H9 (cell line): ENCODE data around the gene FRAS1. TPM values are rescaled to one million over a fixed set of nuclear protein-coding genes. Genes with fewer than 3 reads are reported as not detected.

Source experiments
- DNase-seq: peaks from one replicate; pipeline ENCODE4 v3.0.0-alpha.2; 2017
- H2AFZ ChIP-seq: one replicate; pipeline ENCODE4 v1.6.1; 2013; ENCODE audit warnings: mild to moderate bottlenecking, low read length, control low read depth, moderate library complexity
- H2AK5ac ChIP-seq: 2 replicates; pipeline ENCODE4 v1.6.1; 2013; ENCODE audit warnings: low read length, control low read depth, mixed read lengths; ENCODE audit not compliant: insufficient read length
- H2BK120ac ChIP-seq: one replicate; pipeline ENCODE4 v1.6.1; 2013; ENCODE audit warnings: low read depth, mild to moderate bottlenecking, low read length, control low read depth, inconsistent platforms; ENCODE audit not compliant: poor library complexity, severe bottlenecking
- H2BK12ac ChIP-seq: 2 replicates; pipeline ENCODE4 v1.6.1; 2013; ENCODE audit warnings: low read length, control low read depth, mixed read lengths, low read depth; ENCODE audit not compliant: insufficient read length
- H2BK15ac ChIP-seq: 2 replicates; pipeline ENCODE4 v1.6.1; 2013; ENCODE audit warnings: low read depth, low read length, control low read depth
- H2BK20ac ChIP-seq: one replicate; pipeline ENCODE4 v1.6.1; 2013; ENCODE audit warnings: low read depth, mild to moderate bottlenecking, low read length, control low read depth, inconsistent platforms; ENCODE audit not compliant: poor library complexity, severe bottlenecking
- H2BK5ac ChIP-seq: 2 replicates; pipeline ENCODE4 v1.6.1; 2013; ENCODE audit warnings: low read length, control low read depth, mixed read lengths; ENCODE audit not compliant: insufficient read length
- H3K14ac ChIP-seq: 2 replicates; pipeline ENCODE4 v1.6.1; 2013; ENCODE audit warnings: low read length, control low read depth; ENCODE audit not compliant: insufficient read depth
- H3K18ac ChIP-seq: 2 replicates; pipeline ENCODE4 v1.6.1; 2013; ENCODE audit warnings: low read depth, mild to moderate bottlenecking, mixed read lengths, low read length, control low read depth; ENCODE audit not compliant: insufficient read length
- H3K23ac ChIP-seq: 2 replicates; pipeline ENCODE4 v1.6.1; 2013; ENCODE audit warnings: low read length, control low read depth, mixed read lengths, low read depth; ENCODE audit not compliant: insufficient read length
- H3K23me2 ChIP-seq: 2 replicates; pipeline ENCODE4 v1.6.1; 2013; ENCODE audit warnings: low read depth, mild to moderate bottlenecking, mixed read lengths, low read length, control low read depth; ENCODE audit not compliant: insufficient read length, poor library complexity, severe bottlenecking
- H3K27ac ChIP-seq: 2 replicates; pipeline ENCODE4 v1.5.1; 2013; ENCODE audit warnings: low read length, control low read depth, mixed read lengths, low read depth; ENCODE audit not compliant: insufficient read length
- H3K27me3 ChIP-seq: 2 replicates; pipeline ENCODE4 v1.6.1; 2013; ENCODE audit warnings: low read length, control low read depth, inconsistent platforms; ENCODE audit not compliant: insufficient read depth
- H3K4ac ChIP-seq: 2 replicates; pipeline ENCODE4 v1.6.1; 2013; ENCODE audit warnings: low read depth, mild to moderate bottlenecking, control low read depth, inconsistent platforms, low read length, moderate library complexity
- H3K4me1 ChIP-seq: 2 replicates; pipeline ENCODE4 v1.6.1; 2013; ENCODE audit warnings: low read length, control low read depth, inconsistent platforms; ENCODE audit not compliant: insufficient read depth
- H3K4me2 ChIP-seq: 2 replicates; pipeline ENCODE4 v1.6.1; 2013; ENCODE audit warnings: low read length, control low read depth, mixed read lengths; ENCODE audit not compliant: insufficient read length, insufficient read depth
- H3K56ac ChIP-seq: 2 replicates; pipeline ENCODE4 v1.6.1; 2013; ENCODE audit warnings: low read depth, mild to moderate bottlenecking, mixed read lengths, low read length, control low read depth; ENCODE audit not compliant: insufficient read length
- H3K79me1 ChIP-seq: 2 replicates; pipeline ENCODE4 v1.6.1; 2013; ENCODE audit warnings: low read depth, mild to moderate bottlenecking, moderate library complexity, low read length, control low read depth, inconsistent platforms; ENCODE audit not compliant: insufficient read depth, poor library complexity, severe bottlenecking
- H3K79me2 ChIP-seq: 2 replicates; pipeline ENCODE4 v1.6.1; 2013; ENCODE audit warnings: low read length, control low read depth, inconsistent platforms; ENCODE audit not compliant: insufficient read depth
- H3K9ac ChIP-seq: 2 replicates; pipeline ENCODE4 v1.6.1; 2013; ENCODE audit warnings: low read length, control low read depth, mixed read lengths; ENCODE audit not compliant: insufficient read length; ENCODE audit errors: extremely low read depth
- H3K9me3 ChIP-seq: one replicate; pipeline ENCODE4 v1.6.1; 2013; ENCODE audit warnings: low read depth, low read length, inconsistent platforms; ENCODE audit not compliant: control insufficient read depth
- H3T11ph ChIP-seq: one replicate; pipeline ENCODE4 v1.6.1; 2013; ENCODE audit warnings: mild to moderate bottlenecking, low read length, control low read depth, inconsistent platforms
- H4K20me1 ChIP-seq: one replicate; pipeline ENCODE4 v1.6.1; 2013; ENCODE audit not compliant: control insufficient read depth, insufficient read length, insufficient read depth
- H4K5ac ChIP-seq: 2 replicates; pipeline ENCODE4 v1.6.1; 2013; ENCODE audit warnings: low read depth, mild to moderate bottlenecking, mixed read lengths, low read length, control low read depth; ENCODE audit not compliant: insufficient read length
- H4K8ac ChIP-seq: replicated peaks from 2 replicates; pipeline ENCODE4 v1.6.1; 2013; ENCODE audit warnings: low read length, control low read depth, mixed read lengths, low read depth; ENCODE audit not compliant: insufficient read length
- H4K91ac ChIP-seq: 2 replicates; pipeline ENCODE4 v1.6.1; 2013; ENCODE audit warnings: low read depth, mild to moderate bottlenecking, moderate library complexity, mixed read lengths, low read length, control low read depth; ENCODE audit not compliant: insufficient read length
- H3K27ac Mint-ChIP-seq, 3 experiments: 2 replicates in 2 of 3; 3 replicates in 1 of 3; pipeline ENCODE4 v1.8.0; 2020 to 2021; ENCODE audit warnings: mixed read lengths in 3 of 3, mild to moderate bottlenecking in 1 of 3, moderate library complexity in 1 of 3
- H3K27me3 Mint-ChIP-seq: 2 replicates; pipeline ENCODE4 v1.8.0; 2021; ENCODE audit warnings: low read depth, mild to moderate bottlenecking, moderate library complexity, mixed read lengths
- H3K36me3 Mint-ChIP-seq, 3 experiments: 2 replicates in 2 of 3; 3 replicates in 1 of 3; pipeline ENCODE4 v1.8.0; 2020 to 2021; ENCODE audit warnings: low read depth in 3 of 3, mixed read lengths in 3 of 3; ENCODE audit not compliant: insufficient read depth in 1 of 3
- H3K4me1 Mint-ChIP-seq, 2 experiments: 2 replicates each; pipeline ENCODE4 v1.8.0; 2020; ENCODE audit warnings: mixed read lengths in 2 of 2
- H3K4me3 Mint-ChIP-seq, 2 experiments: 2 replicates in 1 of 2; 3 replicates in 1 of 2; pipeline ENCODE4 v1.8.0; 2020 to 2021; ENCODE audit warnings: mild to moderate bottlenecking in 2 of 2, mixed read lengths in 2 of 2, moderate library complexity in 1 of 2
- H3K9me3 Mint-ChIP-seq, 2 experiments: 2 replicates in 1 of 2; 3 replicates in 1 of 2; pipeline ENCODE4 v1.8.0; 2020; ENCODE audit warnings: mild to moderate bottlenecking in 2 of 2, mixed read lengths in 2 of 2, moderate library complexity in 1 of 2
- WGBS: extraction: QIAGEN DNeasy Blood & Tissue Kit; methylation state at CpG from one replicate; pipeline ENCODE4 v1.1.7; 2013; ENCODE audit warnings: missing lambda C conversion rate, low lambda C conversion rate, mixed read lengths; ENCODE audit not compliant: insufficient read length; ENCODE audit errors: extremely low coverage; 5-methylcytosine and 5-hydroxymethylcytosine counted together
- total RNA-seq: library from RNA; stranded (reverse); gene quantifications from 2 replicates; pipeline ENCODE4 v1.2.1, GENCODE V29; 2021
- TF ChIP-seq, protein P1 (sequence below): fragments of 200-600 bp; sonication (generic); conservative IDR thresholded peaks from 3 replicates; pipeline ENCODE4 v1.8.0; 2021; ENCODE audit warnings: antibody characterized with exemption, mild to moderate bottlenecking

Gene FRAS1
- total RNA-seq, 1 experiment from 2014 or later, result 58.5 TPM

DNA sequence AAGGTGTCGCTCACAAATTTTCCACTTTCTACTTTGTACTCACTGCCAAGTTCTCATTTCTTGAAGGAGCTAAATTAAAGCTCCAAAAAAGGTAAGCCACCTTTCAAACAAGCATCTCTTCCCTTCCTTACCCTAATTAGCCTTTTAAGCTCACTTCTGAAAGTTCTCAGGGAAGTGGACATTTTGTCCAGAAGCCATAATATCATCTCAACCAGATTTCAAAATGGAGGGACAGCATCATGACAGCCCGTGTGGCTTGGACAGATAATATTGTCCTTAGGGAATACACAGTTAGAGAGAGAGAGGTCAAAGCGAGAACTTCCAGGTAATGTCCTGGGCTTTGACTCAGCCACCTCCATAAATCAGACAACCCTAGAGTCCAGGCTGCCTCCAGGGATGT is 400.6 kb downstream of the FRAS1 start:
- H3K14ac ChIP-seq, result no peak overlapping the region
- Mint-ChIP-seq H3K4me3 (no peak overlapping the region; a peak in 1 of 5 replicates), H3K27ac (no peak overlapping the region; a peak in 1 of 7 replicates), H3K4me1 (peaks cover 5 to 11% of the 10 kb centered on the region in 2 experiments), H3K36me3 (peaks cover 25 to 68% (median 31%) of the 10 kb centered on the region in 3 experiments), H3K27me3 (no peaks in the 10 kb centered on the region), H3K9me3 (no peaks in the 10 kb centered on the region)
- H3K79me1 ChIP-seq, result no peaks in the 10 kb centered on the region
- H3K23ac ChIP-seq, result no peak overlapping the region
- no peak overlapping the region for H3K56ac ChIP-seq
- H4K8ac ChIP-seq, result no peak overlapping the region
- no peak overlapping the region for H2BK5ac ChIP-seq
- no peak overlapping the region for H2BK15ac ChIP-seq
- no peak overlapping the region for H3K18ac ChIP-seq
- H4K91ac ChIP-seq, result no peak overlapping the region
- no peak overlapping the region for H3K4ac ChIP-seq
- DNase-seq, result no peak
- no peak overlapping the region for H3T11ph ChIP-seq
- H2BK12ac ChIP-seq, result no peak overlapping the region
- TF ChIP-seq, protein P1, sequence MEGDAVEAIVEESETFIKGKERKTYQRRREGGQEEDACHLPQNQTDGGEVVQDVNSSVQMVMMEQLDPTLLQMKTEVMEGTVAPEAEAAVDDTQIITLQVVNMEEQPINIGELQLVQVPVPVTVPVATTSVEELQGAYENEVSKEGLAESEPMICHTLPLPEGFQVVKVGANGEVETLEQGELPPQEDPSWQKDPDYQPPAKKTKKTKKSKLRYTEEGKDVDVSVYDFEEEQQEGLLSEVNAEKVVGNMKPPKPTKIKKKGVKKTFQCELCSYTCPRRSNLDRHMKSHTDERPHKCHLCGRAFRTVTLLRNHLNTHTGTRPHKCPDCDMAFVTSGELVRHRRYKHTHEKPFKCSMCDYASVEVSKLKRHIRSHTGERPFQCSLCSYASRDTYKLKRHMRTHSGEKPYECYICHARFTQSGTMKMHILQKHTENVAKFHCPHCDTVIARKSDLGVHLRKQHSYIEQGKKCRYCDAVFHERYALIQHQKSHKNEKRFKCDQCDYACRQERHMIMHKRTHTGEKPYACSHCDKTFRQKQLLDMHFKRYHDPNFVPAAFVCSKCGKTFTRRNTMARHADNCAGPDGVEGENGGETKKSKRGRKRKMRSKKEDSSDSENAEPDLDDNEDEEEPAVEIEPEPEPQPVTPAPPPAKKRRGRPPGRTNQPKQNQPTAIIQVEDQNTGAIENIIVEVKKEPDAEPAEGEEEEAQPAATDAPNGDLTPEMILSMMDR, result no peak
- H3K23me2 ChIP-seq, result no peaks in the 10 kb centered on the region
- H3K4me2 ChIP-seq, result no peak overlapping the region
- H3K27me3 ChIP-seq, result no peaks in the 10 kb centered on the region
- H3K27ac ChIP-seq, result no peak overlapping the region
- no peak overlapping the region for H3K9ac ChIP-seq
- no peaks in the 10 kb centered on the region for H3K9me3 ChIP-seq
- no peak overlapping the region for H2BK20ac ChIP-seq
- no peak overlapping the region for H2AK5ac ChIP-seq
- no peak overlapping the region for H2AFZ ChIP-seq
- H4K5ac ChIP-seq, result no peak overlapping the region
- no peaks in the 10 kb centered on the region for H3K4me1 ChIP-seq
- H2BK120ac ChIP-seq, result no peak overlapping the region
- H3K79me2 ChIP-seq, result no peaks in the 10 kb centered on the region
- WGBS, result no CpG with 5 or more reads among the region's 3 CpGs
- no peaks in the 10 kb centered on the region for H4K20me1 ChIP-seq
